ENCODE results near the gene MAGI2. TPM values are rescaled to one million over a fixed set of nuclear protein-coding genes. Genes with fewer than 3 reads are reported as not detected.

The MAGI2 gene
- total and polyA plus RNA-seq, 4 donors: 0.37 to 4.1 (median 1.4) TPM

- H3K36me3 ChIP-seq (ENCODE audit: control insufficient read depth in 4 of 4, insufficient read depth in 3 of 4, low read depth in 1 of 4, low read length in 3 of 4): no peaks in the 10 kb centered on the region
- TF ChIP-seq JUND (IDR thresholded peaks at IDR 0.05): no peak
- TF ChIP-seq SP1 (IDR thresholded peaks at IDR 0.05): no peak
- TF ChIP-seq CTCF (IDR thresholded peaks at IDR 0.05; ENCODE audit: low read depth, low read length, missing input control): no peak
- no peak for TF ChIP-seq ATF3 (IDR thresholded peaks at IDR 0.05)
- no peak for TF ChIP-seq GABPA (IDR thresholded peaks at IDR 0.05 in 1 of 2, conservative IDR thresholded peaks at IDR 0.05 in 1 of 2)
- no peak for TF ChIP-seq RXRA (IDR thresholded peaks at IDR 0.05)
- no peak for TF ChIP-seq FOXA1 (IDR thresholded peaks at IDR 0.05)
- TF ChIP-seq RAD21 (IDR thresholded peaks at IDR 0.05): no peak
- TF ChIP-seq REST (IDR thresholded peaks at IDR 0.05): no peak
- no peak for TF ChIP-seq EGR1 (IDR thresholded peaks at IDR 0.05; ENCODE audit: low read depth in 2 of 2)
- TF ChIP-seq ZBTB33 (IDR thresholded peaks at IDR 0.05): no peak
- no peak for TF ChIP-seq YY1 (IDR thresholded peaks at IDR 0.05)
- TF ChIP-seq FOXA2 (IDR thresholded peaks at IDR 0.05): no peak
- no peak for TF ChIP-seq MAX (IDR thresholded peaks at IDR 0.05)
- TF ChIP-seq TAF1 (conservative IDR thresholded peaks at IDR 0.05): no peak
- TF ChIP-seq NR2F2 (IDR thresholded peaks at IDR 0.05): no peak
- no peak for TF ChIP-seq HNF4A (conservative IDR thresholded peaks at IDR 0.05)
- no peak for TF ChIP-seq HNF4G (IDR thresholded peaks at IDR 0.05)
- H3K4me3 ChIP-seq (ENCODE audit: low read depth in 1 of 3, low read length in 3 of 3): no peak overlapping the region
- DNase-seq (ENCODE audit: low spot score): no peak
- no peaks in the 10 kb centered on the region for H3K9me3 ChIP-seq (ENCODE audit: control insufficient read depth in 4 of 4, low read length in 3 of 4)
- no peak overlapping the region for H3K27ac ChIP-seq (ENCODE audit: low read depth in 1 of 2, low read length in 2 of 2)
- no peak overlapping the region for H3K9ac ChIP-seq (ENCODE audit: low read depth in 1 of 2, low read length in 2 of 2)
- WGBS: 86% methylated on average over 1 of the region's 1 CpG
- H3K27me3 ChIP-seq (ENCODE audit: control insufficient read depth in 4 of 4, insufficient read depth in 4 of 4, low read length in 3 of 4): no peaks in the 10 kb centered on the region
- H3K4me1 ChIP-seq (ENCODE audit: control insufficient read depth in 4 of 4, insufficient read depth in 4 of 4, low read length in 3 of 4): no peaks in the 10 kb centered on the region
These were observed 1186.3 kb downstream of the MAGI2 start for GRCh38 chr7:78267141-78267540.

All from liver (tissue), 9 donors.